Sigmoid colon (tissue), 4 donors: Measurements from ENCODE around the gene PRKCZ.

Experiments
- CTCF ChIP-seq, 4 experiments: fragments of 450-650 bp in 3 of 4; fragments of 200-600 bp in 1 of 4; IDR thresholded peaks; one replicate each; pipeline ENCODE4 v1.5.1; 2016 to 2019; ENCODE audit warnings: antibody characterized with exemption in 4 of 4, mild to moderate bottlenecking in 3 of 4, moderate library complexity in 2 of 4
- EP300 ChIP-seq, 4 donors: sonication (generic); formaldehyde crosslinking; IDR thresholded peaks; one replicate each; pipeline ENCODE4 v1.6.1; 2017; ENCODE audit warnings: antibody characterized with exemption in 4 of 4
- POLR2A ChIP-seq, 2 donors: fragments of 450-650 bp; IDR thresholded peaks; one replicate each; pipeline ENCODE4 v1.6.1; 2016; ENCODE audit warnings: antibody characterized with exemption in 2 of 2, mild to moderate bottlenecking in 2 of 2, moderate library complexity in 2 of 2
- POLR2AphosphoS5 ChIP-seq, 4 donors: sonication (generic); formaldehyde crosslinking; IDR thresholded peaks; one replicate each; pipeline ENCODE4 v1.6.1; 2017; ENCODE audit warnings: antibody characterized with exemption in 4 of 4

GRCh38 chr1:2181752-2182151, 131.5 kb downstream of the PRKCZ start:
- TF ChIP-seq CTCF (IDR thresholded peaks at IDR 0.05) (no peak), POLR2AphosphoS5 (IDR thresholded peaks at IDR 0.05) (no peak), POLR2A (IDR thresholded peaks at IDR 0.05) (no peak), EP300 (IDR thresholded peaks at IDR 0.05) (no peak)
